Panc1 (cell line): Measurements from ENCODE around the gene TBC1D16. TPM values are rescaled to one million over a fixed set of nuclear protein-coding genes. Genes with fewer than 3 reads are reported as not detected.

Source experiments
- ATAC-seq: fragments of 200-7000 bp; cut with Tn5 transposase; 2 replicates; pipeline ENCODE4 v1.9.1; 2020; ENCODE audit warnings: mild to moderate bottlenecking, moderate library complexity
- BruUV-seq: library from RNA; stranded (reverse); fragments of 400-500 nt; replicated peaks from 2 replicates; lab custom pipeline; 2021; lab: Mats Ljungman, UMichigan
- CTCF ChIA-PET: fragments of 300-600 bp; sonication (Branson Sonifier 250); formaldehyde crosslinking; loops from one replicate; lab custom pipeline; 2022; ENCODE audit warnings: antibody characterized with exemption; lab: Charles Lee
- POLR2A ChIA-PET: fragments of 300-600 bp; sonication (Branson Sonifier 250); formaldehyde crosslinking; loops from one replicate; lab custom pipeline; 2022; ENCODE audit warnings: antibody characterized with exemption; lab: Charles Lee
- DNase-seq: peaks from one replicate; pipeline ENCODE4 v3.0.0-alpha.2; 2010; ENCODE audit warnings: low read depth, low spot score
- H3K27ac ChIP-seq: 2 replicates; pipeline ENCODE4 v1.5.1; 2011; ENCODE audit warnings: mild to moderate bottlenecking, low read length, inconsistent platforms
- H3K27me3 ChIP-seq: fragments of 200-500 bp; sonication (Bioruptor generic); 2 replicates; pipeline ENCODE4 v1.6.0; 2014; ENCODE audit warnings: low read length, inconsistent platforms; ENCODE audit not compliant: control insufficient read depth, insufficient read depth
- H3K36me3 ChIP-seq: fragments of 200-500 bp; sonication (Bioruptor generic); 2 replicates; pipeline ENCODE4 v1.5.1; 2014; ENCODE audit warnings: inconsistent platforms, mild to moderate bottlenecking, low read length, moderate library complexity; ENCODE audit not compliant: control insufficient read depth, insufficient read depth
- H3K4me1 ChIP-seq: 2 replicates; pipeline ENCODE4 v1.5.1; 2011; ENCODE audit warnings: inconsistent platforms, mild to moderate bottlenecking, low read length, moderate library complexity; ENCODE audit not compliant: control insufficient read depth, insufficient read depth
- H3K4me3 ChIP-seq, 2 experiments: 2 replicates each; pipeline ENCODE4 v1.5.1; 2011 to 2012; ENCODE audit warnings: low read depth in 2 of 2, low read length in 2 of 2, mild to moderate bottlenecking in 2 of 2, inconsistent platforms in 1 of 2, moderate library complexity in 1 of 2
- H3K9me3 ChIP-seq: fragments of 200-500 bp; sonication (Bioruptor generic); 2 replicates; pipeline ENCODE4 v1.5.1; 2014; ENCODE audit warnings: low read depth, mild to moderate bottlenecking, inconsistent platforms, low read length, moderate library complexity; ENCODE audit not compliant: control insufficient read depth, insufficient read depth
- CTCF ChIP-seq: fragments of 450-650 bp; IDR thresholded peaks from 2 replicates; pipeline ENCODE4 v1.5.1; 2017; ENCODE audit warnings: mild to moderate bottlenecking
- POLR2AphosphoS5 ChIP-seq: IDR thresholded peaks from 2 replicates; pipeline ENCODE4 v1.6.1; 2012; ENCODE audit warnings: mild to moderate bottlenecking, low read depth, low read length, moderate library complexity
- REST ChIP-seq, 2 experiments: IDR thresholded peaks; 2 replicates each; pipeline ENCODE4 v1.6.1; 2011 to 2012; ENCODE audit warnings: low read depth in 2 of 2, control low read depth in 1 of 2, low read length in 1 of 2, mild to moderate bottlenecking in 1 of 2, moderate library complexity in 1 of 2; ENCODE audit not compliant: insufficient read depth in 1 of 2
- SIN3A ChIP-seq: IDR thresholded peaks from 2 replicates; pipeline ENCODE4 v1.6.1; 2012; ENCODE audit warnings: low read depth, mild to moderate bottlenecking, low read length, moderate library complexity, borderline replicate concordance; ENCODE audit not compliant: insufficient read depth
- TCF7L2 ChIP-seq: IDR thresholded peaks from 2 replicates; pipeline ENCODE4 v1.6.1; 2011; ENCODE audit warnings: mild to moderate bottlenecking, low read depth, low read length, inconsistent platforms
- in situ Hi-C: cut with HindIII; loops from 2 replicates; pipeline ENCODE4 v1.10.0; 2016; ENCODE audit warnings: low sequenced_read_pairs, low pct_unique_long_range_greater_than_20kb
- intact Hi-C: fragments of 100-400 bp; cut with micrococcal nuclease; formaldehyde crosslinking; loops from one replicate; pipeline ENCODE4 v1.10.0; 2022; ENCODE audit not compliant: unreplicated experiment
- total RNA-seq: library from RNA; stranded (reverse); gene quantifications from one replicate; pipeline ENCODE4 v1.2.1, GENCODE V29; 2021; ENCODE audit not compliant: unreplicated experiment

Gene TBC1D16
- total RNA-seq, 1 experiment from 2014 or later: 41.6 TPM

GRCh38 chr17:79978548-79978855, 57.2 kb downstream of the TBC1D16 start:
- Histone ChIP-seq H3K4me3 (no peak overlapping the region), H3K27me3 (no peaks in the 10 kb centered on the region), H3K36me3 (no peaks in the 10 kb centered on the region), H3K9me3 (no peaks in the 10 kb centered on the region), H3K4me1 (no peaks in the 10 kb centered on the region), H3K27ac (no peak overlapping the region)
- BruUV-seq: no TSS peak
- no peak for ATAC-seq
- intact Hi-C loops: no loop called here
- ChIA-PET POLR2A (no interaction called here), CTCF (no interaction called here)
- DNase-seq: no peak
- TF ChIP-seq TCF7L2 (no peak), POLR2AphosphoS5 (no peak), SIN3A (no peak), REST (IDR thresholded peaks at IDR 0.05; ENCODE audit: insufficient read depth in 1 of 2, low read depth in 2 of 2, low read length in 1 of 2) (no peak), CTCF (no peak)
- in situ Hi-C loops: loop anchor here (25.0 kb wide), 2 partner anchors 116 to 191 kb away; partner anchors contain the start of genes CBX2 and CBX8

- Histone ChIP-seq H3K36me3 (no peaks in the 10 kb centered on the region), H3K9me3 (no peaks in the 10 kb centered on the region), H3K4me3 (no peak overlapping the region), H3K27me3 (no peaks in the 10 kb centered on the region), H3K27ac (no peak overlapping the region), H3K4me1 (no peaks in the 10 kb centered on the region)
- BruUV-seq: no TSS peak
- in situ Hi-C loops (loop anchor here (25.0 kb wide), 2 partner anchors 116 to 191 kb away; partner anchors contain the start of genes CBX2 and CBX8), intact Hi-C loops (no loop called here)
- no peak for DNase-seq
- POLR2A ChIA-PET: no interaction called here
- ATAC-seq: no peak
- TF ChIP-seq SIN3A (no peak), CTCF (no peak), POLR2AphosphoS5 (no peak), TCF7L2 (no peak), REST (IDR thresholded peaks at IDR 0.05; ENCODE audit: insufficient read depth in 1 of 2, low read depth in 2 of 2, low read length in 1 of 2) (no peak)
- CTCF ChIA-PET: no interaction called here
Observed at GRCh38 chr17:79977708-79978547, 57.7 kb downstream of the TBC1D16 start.
